GM23248 (cell line): ENCODE data around the gene RNF144B.

Experiments used
- EZH2 ChIP-seq: fragments of 200-600 bp; sonication (generic); IDR thresholded peaks from 2 replicates; pipeline ENCODE4 v1.6.1; 2018; ENCODE audit warnings: antibody characterized with exemption, mild to moderate bottlenecking; ENCODE audit not compliant: insufficient read depth, poor library complexity, severe bottlenecking
- EZH2phosphoT487 ChIP-seq: fragments of 200-600 bp; sonication (generic); IDR thresholded peaks from 2 replicates; pipeline ENCODE4 v1.6.1; 2018; ENCODE audit warnings: antibody characterized with exemption, moderate library complexity, mild to moderate bottlenecking, low read depth; ENCODE audit not compliant: insufficient read depth

GRCh38 chr6:18471232-18471964 is 84.2 kb downstream of the RNF144B start:
- TF ChIP-seq EZH2 (no peak), EZH2phosphoT487 (no peak)
